HUES64 (cell line): ENCODE measurements around the gene ADGRL1.
"Not testable (repeated sequence)": the region's sequence is repeated elsewhere in the genome, so short reads cannot be mapped to it uniquely, and the experiment has no call there.

Source experiments
- H3K27ac ChIP-seq: 2 replicates; pipeline ENCODE4 v1.7.0; 2013; ENCODE audit warnings: low read depth, low read length, inconsistent platforms
- H3K27me3 ChIP-seq: 2 replicates; pipeline ENCODE4 v1.6.1; 2013; ENCODE audit warnings: mild to moderate bottlenecking, low read length; ENCODE audit not compliant: insufficient read depth
- H3K36me3 ChIP-seq: 2 replicates; pipeline ENCODE4 v1.6.1; 2013; ENCODE audit warnings: mild to moderate bottlenecking, low read length; ENCODE audit not compliant: insufficient read depth
- H3K4me1 ChIP-seq: 2 replicates; pipeline ENCODE4 v1.6.1; 2013; ENCODE audit warnings: mild to moderate bottlenecking, low read length, moderate library complexity; ENCODE audit not compliant: insufficient read depth
- H3K4me3 ChIP-seq: 2 replicates; pipeline ENCODE4 v1.5.1; 2013; ENCODE audit warnings: mild to moderate bottlenecking, low read length, moderate library complexity
- H3K9ac ChIP-seq: 2 replicates; pipeline ENCODE4 v1.6.1; 2013; ENCODE audit warnings: mild to moderate bottlenecking, low read depth, low read length
- H3K9me3 ChIP-seq: 2 replicates; pipeline ENCODE4 v1.6.1; 2013; ENCODE audit warnings: low read depth, low read length; ENCODE audit not compliant: insufficient read depth
- WGBS: fragments of 150-250, 120-280 bp; methylation state at CpG from one replicate; pipeline ENCODE4 v1.1.7; 2013; ENCODE audit warnings: missing lambda C conversion rate; 5-methylcytosine and 5-hydroxymethylcytosine counted together

ADGRL1 gene

GRCh38 chr19:14247205-14247547, 41.2 kb upstream of the ADGRL1 start:
- Histone ChIP-seq H3K4me3 (peak overlapping the region; percentile 58; the same call in 1 of the 2 replicates), H3K9ac (0 out of 2 replicates have a peak overlapping the region, but pooled peaks have one; percentile 76), H3K27ac (peak overlapping the region; percentile 97)
- H3K36me3 ChIP-seq, H3K4me1 ChIP-seq, H3K27me3 ChIP-seq, H3K9me3 ChIP-seq: not testable (repeated sequence)
- WGBS: 11% methylated on average over 6 of the region's 6 CpGs

- not testable (repeated sequence) for H3K27ac ChIP-seq, H3K4me3 ChIP-seq, H3K9me3 ChIP-seq, H3K4me1 ChIP-seq, H3K36me3 ChIP-seq, H3K27me3 ChIP-seq, H3K9ac ChIP-seq
- WGBS: 92% methylated on average over 5 of the region's 5 CpGs
These were observed 38.4 kb upstream of the ADGRL1 start for GRCh38 chr19:14244393-14244792.

- H3K9me3 ChIP-seq, H3K27ac ChIP-seq, H3K27me3 ChIP-seq, H3K36me3 ChIP-seq, H3K4me3 ChIP-seq, H3K4me1 ChIP-seq, H3K9ac ChIP-seq: not testable (repeated sequence)
- WGBS: 95% methylated on average over 12 of the region's 12 CpGs
These were observed 37.7 kb upstream of the ADGRL1 start for GRCh38 chr19:14243718-14244117.

DNA sequence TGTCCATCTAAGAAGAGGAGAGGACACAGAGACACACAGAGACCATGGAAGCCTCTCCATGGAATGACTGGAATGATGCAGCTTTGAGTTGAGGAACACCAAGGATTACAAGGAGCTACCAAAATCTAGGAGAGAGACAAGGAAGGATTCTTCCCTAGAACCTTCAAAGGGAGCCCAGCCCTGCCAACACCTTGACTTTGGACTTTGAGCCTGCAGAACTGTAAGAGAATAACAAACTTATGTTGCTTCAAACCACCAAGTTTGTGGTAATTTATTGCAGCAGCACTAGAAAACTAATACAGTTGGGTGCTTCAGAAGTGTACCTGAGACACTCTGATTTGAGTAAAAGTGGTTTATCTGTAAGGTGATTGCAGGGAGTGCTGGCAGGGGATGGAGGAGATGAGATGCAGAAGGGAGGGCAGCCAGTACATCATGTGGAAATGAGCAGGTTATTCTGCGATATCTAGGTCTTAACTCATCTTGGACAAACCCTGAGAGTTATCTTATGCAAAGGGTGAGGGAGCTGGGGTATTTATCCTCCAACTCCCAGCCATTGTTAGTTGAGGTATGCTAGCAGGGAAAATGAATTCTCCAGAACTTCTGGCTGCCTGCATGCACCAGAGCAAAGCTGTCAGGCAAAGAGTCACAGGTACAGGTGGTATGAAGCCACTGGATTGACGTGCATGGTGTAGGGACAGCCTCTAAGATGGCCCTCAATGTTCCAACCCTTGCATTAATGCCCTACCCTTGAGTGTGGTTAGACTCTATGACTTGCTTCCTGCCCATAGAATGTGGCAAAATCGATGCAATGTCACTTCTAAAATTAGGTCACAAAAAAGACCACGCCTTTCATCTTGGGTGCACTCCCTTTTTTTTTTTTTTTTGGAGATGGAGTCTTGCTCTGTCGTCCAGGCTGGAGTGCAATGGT, 31.3 kb upstream of the ADGRL1 start:
- Histone ChIP-seq H3K27ac (no peak overlapping the region), H3K36me3 (no peaks in the 10 kb centered on the region), H3K9ac (no peak overlapping the region), H3K4me3 (no peak overlapping the region), H3K9me3 (0 out of 2 replicates have a peak, but pooled peaks cover 2% of the 10 kb centered on the region), H3K27me3 (no peaks in the 10 kb centered on the region), H3K4me1 (no peaks in the 10 kb centered on the region)
- 92% methylated on average over 5 of the region's 5 CpGs for WGBS

GRCh38 chr19:14232945-14233344, 27.0 kb upstream of the ADGRL1 start:
- H3K27ac ChIP-seq, H3K36me3 ChIP-seq, H3K9ac ChIP-seq, H3K4me3 ChIP-seq, H3K4me1 ChIP-seq, H3K9me3 ChIP-seq, H3K27me3 ChIP-seq: not testable (repeated sequence)
- WGBS: 99% methylated on average over 4 of the region's 4 CpGs

- H3K27me3 ChIP-seq, H3K4me1 ChIP-seq, H3K9ac ChIP-seq, H3K9me3 ChIP-seq, H3K36me3 ChIP-seq, H3K27ac ChIP-seq, H3K4me3 ChIP-seq: not testable (repeated sequence)
- WGBS: 46% methylated on average over 13 of the region's 17 CpGs
These were observed 22.6 kb upstream of the ADGRL1 start for GRCh38 chr19:14228446-14229071.

- 96% methylated on average over 5 of the region's 6 CpGs for WGBS
These were observed 20.5 kb upstream of the ADGRL1 start for GRCh38 chr19:14226498-14226897.

DNA sequence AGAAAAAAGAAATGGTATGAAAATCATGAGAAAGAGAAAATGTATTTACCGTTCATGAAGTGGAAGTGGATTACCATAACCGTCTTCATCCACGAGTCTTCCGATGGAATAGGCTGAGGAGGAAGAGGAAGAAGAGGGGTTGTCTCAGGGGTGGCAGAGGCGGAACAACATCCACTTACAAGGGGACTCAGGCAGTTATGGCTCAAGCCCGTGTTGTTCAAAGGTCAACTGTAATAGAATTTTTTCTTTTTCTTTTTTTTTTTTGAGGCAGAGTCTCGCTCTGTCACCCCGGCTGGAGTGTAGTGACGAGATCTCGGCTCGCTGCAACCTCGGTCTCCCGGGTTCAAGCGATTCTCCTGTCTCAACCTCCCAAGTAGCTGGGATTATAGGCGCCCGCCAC, 16.9 kb upstream of the ADGRL1 start:
- H3K27ac ChIP-seq: no peak overlapping the region
- no peaks in the 10 kb centered on the region for H3K4me1 ChIP-seq
- H3K9me3 ChIP-seq: no peaks in the 10 kb centered on the region
- no peaks in the 10 kb centered on the region for H3K27me3 ChIP-seq
- no peaks in the 10 kb centered on the region for H3K36me3 ChIP-seq
- H3K9ac ChIP-seq: no peak overlapping the region
- H3K4me3 ChIP-seq: no peak overlapping the region
- 95% methylated on average over 16 of the region's 16 CpGs for WGBS

More at GRCh38 chr19:14226498-14226897, 20.5 kb upstream of the ADGRL1 start:
- H3K36me3 ChIP-seq, H3K4me1 ChIP-seq, H3K9ac ChIP-seq, H3K9me3 ChIP-seq, H3K4me3 ChIP-seq, H3K27me3 ChIP-seq, H3K27ac ChIP-seq: not testable (repeated sequence)

GRCh38 chr19:14221345-14221744, 15.4 kb upstream of the ADGRL1 start:
- WGBS: 13% methylated on average over 14 of the region's 19 CpGs
- not testable (repeated sequence) for H3K36me3 ChIP-seq, H3K27me3 ChIP-seq, H3K4me1 ChIP-seq, H3K9me3 ChIP-seq, H3K27ac ChIP-seq, H3K9ac ChIP-seq
- H3K4me3 ChIP-seq: peak overlapping the region; percentile 37

DNA sequence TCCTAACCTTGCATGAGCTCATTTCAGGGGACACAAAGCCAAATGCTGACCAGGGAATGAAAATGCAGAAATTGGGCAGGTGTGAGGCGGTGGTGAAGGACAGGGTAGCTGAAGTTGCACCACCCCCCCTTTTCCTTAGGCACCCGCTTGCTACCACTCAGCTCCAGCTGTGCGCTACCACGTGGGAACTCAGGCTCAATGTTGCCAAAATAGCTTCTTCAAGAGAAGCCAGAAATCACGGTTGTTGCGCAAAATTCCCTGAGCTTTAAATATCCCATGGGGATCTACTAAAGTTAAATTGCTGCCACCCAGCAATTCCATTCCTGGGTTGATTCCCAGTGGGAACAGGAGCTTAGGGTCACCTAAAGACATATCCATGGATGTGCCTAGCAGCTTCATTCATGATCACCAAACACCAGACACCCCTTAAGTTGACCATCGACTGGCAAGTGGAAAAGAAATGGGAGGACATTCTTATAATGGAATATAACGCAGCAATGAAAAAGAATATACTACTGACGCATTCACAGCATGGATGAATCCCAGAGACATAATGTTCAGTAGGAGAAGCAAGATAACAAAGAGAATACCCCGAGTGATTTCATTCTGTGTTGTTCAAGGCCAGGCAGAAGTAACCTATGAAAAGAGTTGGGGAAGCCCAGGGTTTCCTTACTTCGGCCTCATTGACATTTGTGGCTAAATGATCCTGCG, 12.8 kb upstream of the ADGRL1 start:
- no peak overlapping the region for H3K4me3 ChIP-seq
- H3K9ac ChIP-seq: no peak overlapping the region
- no peaks in the 10 kb centered on the region for H3K36me3 ChIP-seq
- H3K9me3 ChIP-seq: no peaks in the 10 kb centered on the region
- 93% methylated on average over 12 of the region's 12 CpGs for WGBS
- no peaks in the 10 kb centered on the region for H3K4me1 ChIP-seq
- no peaks in the 10 kb centered on the region for H3K27me3 ChIP-seq
- no peak overlapping the region for H3K27ac ChIP-seq

DNA sequence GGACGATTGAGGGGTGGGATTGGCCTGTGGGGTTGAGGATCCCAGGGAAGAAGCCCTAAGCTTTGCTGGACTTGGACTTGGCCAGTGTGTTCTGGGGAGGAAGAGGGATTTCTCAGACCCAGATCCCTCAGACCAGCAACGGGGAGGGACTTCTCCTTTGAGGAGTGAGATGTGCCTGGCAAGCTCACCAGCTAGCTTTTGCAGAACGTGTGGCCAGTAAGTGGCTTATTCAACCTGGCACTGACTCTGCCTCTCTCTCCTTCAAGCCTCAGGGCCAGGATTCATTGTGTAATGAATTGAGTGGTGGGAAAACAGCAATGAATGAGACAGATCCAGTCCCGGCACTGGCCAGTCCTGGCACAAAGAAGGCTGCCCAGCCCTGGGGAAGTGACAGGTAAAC, 11.9 kb upstream of the ADGRL1 start:
- WGBS: 58% methylated on average over 4 of the region's 4 CpGs
- not testable (repeated sequence) for H3K4me1 ChIP-seq, H3K36me3 ChIP-seq, H3K27me3 ChIP-seq, H3K9ac ChIP-seq, H3K9me3 ChIP-seq, H3K4me3 ChIP-seq, H3K27ac ChIP-seq
